OCI-LY3 (cell line): ENCODE results near the gene ZNF865.
"Not testable (repeated sequence)": the region's sequence is repeated elsewhere in the genome, so short reads cannot be mapped to it uniquely, and the experiment has no call there.

Experiments
- CTCF ChIP-seq: fragments of 200-600, 300-600 bp; sonication (generic); IDR thresholded peaks from 2 replicates; pipeline ENCODE4 v1.5.1; 2014; ENCODE audit warnings: antibody characterized with exemption, low read length, low read depth
- EZH2phosphoT487 ChIP-seq: fragments of 200-600 bp; shearing (Covaris generic); IDR thresholded peaks from 2 replicates; pipeline ENCODE4 v1.6.1; 2018; ENCODE audit warnings: antibody characterized with exemption, mixed run types, low read depth

DNA sequence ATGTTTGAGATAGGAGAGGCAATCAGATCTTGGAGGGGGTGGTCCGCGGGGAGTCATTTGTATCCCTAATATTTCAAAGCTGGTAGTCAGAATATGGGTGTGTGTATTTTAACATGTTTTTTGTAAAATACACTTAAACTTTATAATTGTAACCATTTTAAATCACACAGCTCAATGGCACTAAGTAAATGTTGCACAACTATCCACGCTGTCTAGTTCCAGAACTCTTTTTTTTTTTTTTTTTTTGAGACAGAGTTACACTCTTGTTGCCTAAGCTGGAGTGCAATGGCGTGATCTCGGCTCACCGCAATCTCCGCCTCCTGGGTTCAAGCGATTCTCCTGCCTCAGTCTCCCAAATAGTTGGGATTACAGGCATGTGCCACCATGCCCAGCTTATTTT, 21.6 kb upstream of the ZNF865 start:
- TF ChIP-seq CTCF, EZH2phosphoT487: not testable (repeated sequence)
